ENCODE data around the gene RPS6KA4.

The RPS6KA4 gene

DNA sequence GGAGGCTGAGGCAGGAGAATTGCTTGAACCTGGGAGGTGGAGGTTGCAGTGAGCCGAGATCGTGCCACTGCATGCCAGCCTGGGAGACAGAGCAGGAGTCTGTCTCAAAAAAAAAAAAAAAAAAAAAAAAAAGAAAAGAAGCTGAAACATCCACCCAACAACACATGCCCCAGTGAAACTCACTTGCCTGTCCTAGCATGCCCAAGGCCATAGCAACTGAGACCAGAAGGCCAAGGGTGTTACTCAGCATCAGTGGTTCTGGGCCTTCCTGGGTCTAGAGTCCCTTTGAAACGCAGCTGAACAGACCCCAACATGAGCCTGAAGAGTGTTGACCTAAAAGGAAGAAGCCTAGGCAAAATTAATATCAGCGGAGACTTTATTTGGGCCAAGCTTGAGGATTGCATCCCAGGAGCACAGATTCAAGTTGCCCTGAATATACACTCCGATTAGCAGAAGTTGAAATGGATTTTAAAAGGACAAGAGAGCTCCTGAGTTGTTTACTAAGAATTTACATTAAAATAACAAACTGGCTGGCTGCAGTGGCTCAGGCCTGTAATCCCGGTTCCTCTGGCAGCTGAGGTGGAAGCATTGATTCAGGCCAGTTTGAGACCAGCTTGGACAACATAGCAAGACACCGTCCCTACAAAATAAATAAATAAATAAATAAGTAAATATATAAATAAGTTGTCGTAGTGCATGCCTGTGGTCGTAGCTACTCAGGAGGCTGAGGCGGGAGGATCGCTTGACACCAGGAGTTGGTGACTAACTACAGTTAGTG is 34.1 kb upstream of the RPS6KA4 start:
- DNase-seq, result no peak

DNA sequence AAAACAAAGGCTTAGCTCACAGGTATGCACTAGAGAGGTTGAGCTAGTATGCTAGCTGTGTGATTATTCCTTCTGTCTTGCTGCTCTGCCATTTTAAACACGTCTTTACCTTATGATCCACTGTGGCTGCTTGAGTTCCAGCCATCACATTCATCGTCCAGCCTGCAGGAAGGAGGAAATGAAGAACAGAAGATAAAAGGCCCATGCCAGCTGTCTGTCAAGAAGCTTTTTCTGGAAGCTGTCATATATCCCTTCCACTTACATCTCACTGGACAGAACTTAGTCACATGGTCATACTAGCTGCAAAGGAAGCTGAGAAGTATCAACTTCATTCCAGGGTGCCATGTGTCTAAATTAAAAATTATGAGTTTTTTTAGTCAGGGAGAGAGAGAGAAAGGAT is 31.6 kb upstream of the RPS6KA4 start:
- no peak for DNase-seq

DNA sequence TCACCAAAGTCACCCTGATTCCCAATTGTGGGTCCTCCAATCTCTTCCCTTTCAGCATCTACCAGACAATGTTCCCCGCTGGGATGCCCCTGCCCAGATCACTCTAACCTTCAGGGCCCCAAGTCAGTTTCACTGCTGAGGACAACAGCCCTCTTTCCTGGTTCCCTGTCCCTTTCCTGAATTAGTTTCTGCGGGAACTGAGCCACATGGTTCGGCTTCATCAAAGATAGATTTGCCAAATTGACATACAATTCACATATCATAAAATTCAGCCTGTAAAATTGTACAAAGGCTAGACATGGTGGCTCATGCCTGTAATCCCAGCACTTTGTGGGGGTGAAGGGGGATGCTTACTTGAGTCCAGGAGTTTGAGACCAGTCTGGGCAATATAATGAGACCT is 31.0 kb upstream of the RPS6KA4 start:
- DNase-seq, result no peak

DNA sequence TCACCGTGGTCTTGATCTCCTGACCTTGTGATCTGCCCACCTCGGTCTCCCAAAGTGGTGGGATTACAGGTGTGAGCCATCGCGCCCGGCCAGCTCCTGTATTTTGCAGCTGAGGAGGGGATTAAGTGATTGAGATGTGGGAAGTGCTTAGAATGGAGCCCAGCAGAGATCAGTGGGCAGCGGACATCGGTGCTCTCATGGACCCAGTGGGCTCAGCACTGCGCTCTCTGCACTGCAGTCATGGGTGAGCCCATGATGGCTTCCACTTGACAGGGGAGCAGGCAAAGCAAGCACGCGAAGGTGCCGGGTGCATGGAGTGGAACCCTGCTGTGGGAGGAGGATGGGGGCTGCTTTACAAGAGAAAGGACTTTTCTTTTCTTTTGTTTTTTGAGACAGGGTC is 28.1 kb upstream of the RPS6KA4 start:
- DNase-seq, result no peak

DNA sequence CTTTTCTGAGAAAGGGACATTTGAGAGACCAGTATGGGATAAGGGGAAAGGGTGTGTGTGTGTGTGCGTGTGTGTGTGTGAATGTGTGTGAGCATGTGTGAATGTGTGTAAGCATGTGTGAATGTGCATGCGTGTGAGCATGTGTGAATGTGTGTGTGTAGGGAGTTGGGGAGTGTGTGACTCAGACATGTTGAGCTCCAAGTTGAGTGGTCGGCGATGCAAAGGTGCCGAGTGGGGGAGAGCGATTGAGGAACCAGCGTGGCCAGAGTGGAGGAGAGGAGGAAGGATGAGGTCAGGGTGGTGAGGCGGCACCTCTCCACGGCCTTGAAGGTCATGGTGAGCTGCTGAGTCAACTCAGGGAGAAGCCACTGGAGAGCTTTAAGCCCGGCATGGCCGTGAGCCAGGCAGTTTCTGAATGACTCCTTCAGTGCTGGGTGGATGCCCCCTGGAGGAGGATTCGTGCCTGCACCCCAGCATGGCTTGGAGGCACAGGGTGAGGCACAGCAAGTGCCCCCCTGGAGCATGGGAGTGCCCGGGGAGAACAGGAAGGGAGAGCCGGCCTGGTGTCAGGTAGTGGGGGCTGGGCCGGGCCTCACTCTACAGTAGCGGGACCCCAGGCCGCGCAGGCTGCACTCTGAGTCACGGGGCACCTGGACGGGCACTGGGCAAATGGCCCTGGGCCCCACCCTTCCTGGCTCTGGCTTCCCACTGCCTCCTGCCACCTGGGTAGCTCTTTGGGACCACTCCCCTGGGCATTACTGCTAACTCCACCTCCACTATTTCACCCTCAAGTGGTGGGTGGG is 27.2 kb upstream of the RPS6KA4 start:
- DNase-seq, result no peak

DNA sequence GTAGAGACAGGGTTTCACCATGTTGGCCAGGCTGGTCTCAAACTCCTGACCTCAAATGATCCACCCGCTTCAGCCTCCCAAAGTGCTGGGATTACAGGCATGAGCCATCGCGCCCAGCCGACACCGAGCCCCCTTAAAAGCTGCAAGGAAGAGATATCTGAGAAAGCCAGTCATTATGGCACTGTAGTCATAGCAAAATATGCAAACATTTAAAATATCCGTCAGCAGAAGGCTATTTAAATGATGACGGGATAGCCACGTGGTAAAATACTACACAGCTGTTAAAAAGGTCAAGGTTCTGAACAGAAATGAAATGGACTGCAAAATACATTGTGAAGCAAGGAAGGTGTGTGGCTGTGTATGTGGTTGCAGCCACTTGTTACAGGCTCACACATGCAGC is 25.4 kb upstream of the RPS6KA4 start:
- DNase-seq, result no peak

DNA sequence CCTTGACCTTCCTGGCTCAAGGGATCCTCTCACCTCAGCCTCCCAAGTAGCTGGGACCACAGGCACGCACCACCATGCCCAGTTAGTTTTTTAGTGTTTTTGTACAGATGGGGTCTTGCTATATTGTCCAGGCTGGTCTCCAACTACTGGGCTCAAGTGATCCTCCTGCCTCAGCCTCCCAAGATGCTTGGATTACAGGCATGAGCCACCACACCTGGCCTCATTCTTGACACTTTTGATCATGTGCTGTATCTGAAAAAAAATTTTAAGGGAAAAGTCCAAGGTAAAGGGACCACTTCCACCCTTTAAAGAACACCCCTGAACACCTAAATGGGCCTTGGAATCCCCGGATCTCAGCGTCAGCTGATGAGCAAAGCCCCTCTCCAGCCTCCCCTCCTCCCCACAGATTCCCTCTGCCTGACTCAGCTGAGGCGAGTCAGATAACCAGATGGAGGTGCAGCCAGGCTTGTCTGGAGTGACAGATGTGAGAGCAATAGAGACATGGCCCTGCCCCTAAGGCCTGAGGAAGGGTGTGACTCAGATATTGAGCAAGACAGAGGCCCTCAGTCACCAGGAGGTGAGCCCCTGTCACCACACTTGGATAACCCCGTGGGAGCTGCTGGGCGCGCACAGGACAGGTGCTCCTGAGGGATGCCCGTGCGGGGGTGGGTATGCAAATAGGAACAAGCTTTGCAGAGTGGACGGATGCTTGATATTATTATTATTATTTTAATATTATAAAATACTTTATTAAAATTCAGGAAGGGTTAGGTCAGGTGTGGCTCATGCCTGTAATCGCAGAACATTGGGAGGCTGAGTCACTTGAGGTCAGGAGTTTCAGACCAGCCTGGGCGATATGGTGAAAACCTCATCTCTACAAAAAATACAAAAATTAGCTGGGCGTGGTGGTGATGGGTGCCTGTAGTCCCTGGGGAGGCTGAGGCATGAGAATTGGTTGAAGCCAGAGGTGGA is 23.9 kb upstream of the RPS6KA4 start:
- DNase-seq, result no peak

DNA sequence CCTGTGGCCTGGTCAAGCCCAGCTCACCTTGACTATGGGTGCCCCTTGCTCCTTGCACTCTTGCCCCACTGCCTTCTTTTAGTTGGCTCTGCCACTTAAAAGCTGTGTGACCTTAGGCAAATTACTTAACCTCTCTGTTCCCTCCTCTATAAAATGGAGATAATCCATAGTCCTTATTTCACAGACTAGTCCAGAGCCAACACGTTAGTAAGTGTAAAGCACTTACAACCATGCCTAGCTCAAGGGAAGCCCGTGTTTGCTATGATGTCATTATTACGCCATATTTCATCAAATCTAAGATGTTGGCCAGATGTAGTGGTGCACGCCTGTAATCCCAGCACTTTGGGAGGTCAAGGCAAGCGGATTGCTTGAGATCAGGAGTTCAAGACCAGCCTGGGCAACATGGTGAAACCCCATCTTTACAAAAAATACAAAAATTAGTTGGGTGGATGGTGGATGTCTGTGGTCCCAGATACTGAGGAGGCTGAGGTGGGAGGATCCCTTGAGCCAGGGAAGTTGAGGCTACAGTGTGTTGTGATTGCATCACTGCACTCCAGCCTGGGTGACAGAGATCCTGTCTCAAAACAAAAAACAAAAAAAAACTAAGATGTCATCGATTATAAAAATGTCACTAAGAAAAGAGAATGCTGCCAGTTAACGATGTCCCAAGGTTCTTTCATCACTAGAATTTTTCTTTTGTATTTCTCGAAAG is 21.3 kb upstream of the RPS6KA4 start:
- DNase-seq, result no peak

DNA sequence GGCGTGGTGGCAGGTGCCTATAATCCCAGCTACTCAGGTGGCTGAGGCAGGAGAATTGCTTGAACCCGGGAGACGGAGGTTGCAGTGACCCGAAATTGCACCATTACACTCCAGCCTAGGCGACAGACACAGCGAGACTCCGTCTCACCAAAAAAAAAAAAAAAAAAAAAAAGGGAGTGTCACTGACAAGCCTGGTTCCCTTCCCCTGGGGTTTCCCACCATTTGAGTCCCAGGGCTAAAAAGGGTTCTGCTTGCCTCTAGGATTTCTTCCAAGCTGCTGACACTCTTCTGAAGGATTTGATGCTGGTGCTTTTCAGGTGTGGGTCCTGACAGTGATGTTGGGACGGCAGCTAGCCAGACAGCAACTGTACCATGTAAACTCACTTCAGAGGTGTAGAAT is 20.2 kb upstream of the RPS6KA4 start:
- no peak for DNase-seq

DNA sequence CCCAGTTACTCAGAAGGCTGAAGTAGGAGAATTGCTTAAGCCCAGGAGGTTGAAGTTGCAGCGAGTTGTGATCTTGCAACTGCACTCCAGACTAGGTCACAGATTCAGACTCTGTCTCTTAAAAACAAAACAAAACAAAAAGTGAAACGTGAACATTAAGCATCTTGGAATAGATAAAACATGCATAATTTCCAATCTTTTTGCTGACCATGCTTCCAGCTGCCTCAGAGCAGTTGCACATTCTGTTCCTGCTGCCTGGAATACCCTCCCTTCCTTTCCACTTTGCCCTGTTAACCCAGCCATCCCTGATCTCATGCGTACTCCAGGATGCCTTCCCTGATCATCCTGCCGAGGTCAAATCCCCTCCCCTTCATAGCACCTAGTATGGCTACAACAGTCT is 19.7 kb upstream of the RPS6KA4 start:
- no peak for DNase-seq

DNA sequence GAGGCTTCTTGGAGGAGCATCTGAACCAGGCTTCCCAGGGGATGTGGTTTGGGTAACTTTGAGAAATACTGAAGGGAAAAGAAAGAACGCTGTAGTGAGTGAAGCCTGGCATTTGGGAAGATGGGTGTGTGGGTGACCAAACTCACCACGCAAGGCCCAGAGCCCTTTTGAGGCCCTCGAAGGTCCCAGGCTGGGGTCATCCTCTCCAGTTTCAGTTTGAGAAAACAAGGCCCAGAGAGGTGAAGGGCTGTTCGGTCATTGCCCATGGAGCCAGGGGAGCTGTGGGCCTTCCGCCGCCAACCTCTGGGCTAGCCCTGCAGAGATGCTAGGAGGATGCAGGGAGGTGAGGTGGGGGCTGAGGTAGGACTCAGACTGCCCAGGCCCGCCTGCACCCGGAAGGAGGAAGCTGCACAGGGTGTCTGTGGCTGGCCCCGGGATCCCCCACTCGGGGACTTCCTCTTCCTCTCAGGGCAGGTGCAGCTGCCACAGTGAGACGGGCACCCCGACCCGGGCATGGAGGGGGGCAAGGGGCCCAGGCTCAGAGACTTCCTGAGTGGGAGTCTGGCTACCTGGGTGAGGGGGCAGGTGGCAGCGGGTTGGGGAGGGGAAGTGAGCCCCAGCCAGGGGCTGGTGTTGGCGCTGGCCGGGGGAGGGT is 19.1 kb upstream of the RPS6KA4 start, which contains the start of gene CCDC88B:
TSS of gene CCDC88B (plus strand) at position 451 of the 655 bp plus-strand sequence. CDS start at position 514, 63 bp downstream.
- no peak for DNase-seq

DNA sequence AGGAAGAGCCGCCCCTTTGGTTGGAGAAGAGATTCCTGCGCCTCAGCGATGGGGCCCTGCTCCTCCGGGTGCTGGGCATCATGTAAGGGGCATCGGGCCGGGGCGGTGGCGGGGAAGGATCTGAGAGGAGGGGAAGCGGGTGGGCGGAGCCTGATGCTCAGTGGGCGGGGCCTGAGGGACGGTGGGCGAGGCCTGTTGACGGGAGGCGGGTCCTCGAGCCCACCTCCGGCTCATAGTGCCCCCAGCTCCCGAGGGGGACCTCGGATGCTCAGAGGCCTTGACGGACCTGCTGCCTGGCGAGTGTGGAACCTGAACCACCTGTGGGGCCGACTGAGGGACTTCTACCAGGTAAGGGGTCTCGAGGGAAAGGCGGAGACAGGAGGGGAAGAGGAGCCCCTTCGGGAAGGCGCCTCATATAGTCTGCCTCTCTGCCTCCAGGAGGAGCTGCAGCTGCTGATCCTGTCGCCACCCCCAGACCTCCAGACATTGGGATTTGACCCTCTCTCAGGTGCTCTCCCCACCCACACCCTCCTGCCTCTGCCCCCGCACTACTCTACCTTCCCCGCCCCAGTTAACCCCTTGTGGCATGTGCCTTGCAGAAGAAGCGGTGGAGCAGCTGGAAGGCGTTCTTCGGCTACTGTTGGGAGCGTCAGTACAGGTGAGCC is 18.2 kb upstream of the RPS6KA4 start:
- DNase-seq, result no peak

DNA sequence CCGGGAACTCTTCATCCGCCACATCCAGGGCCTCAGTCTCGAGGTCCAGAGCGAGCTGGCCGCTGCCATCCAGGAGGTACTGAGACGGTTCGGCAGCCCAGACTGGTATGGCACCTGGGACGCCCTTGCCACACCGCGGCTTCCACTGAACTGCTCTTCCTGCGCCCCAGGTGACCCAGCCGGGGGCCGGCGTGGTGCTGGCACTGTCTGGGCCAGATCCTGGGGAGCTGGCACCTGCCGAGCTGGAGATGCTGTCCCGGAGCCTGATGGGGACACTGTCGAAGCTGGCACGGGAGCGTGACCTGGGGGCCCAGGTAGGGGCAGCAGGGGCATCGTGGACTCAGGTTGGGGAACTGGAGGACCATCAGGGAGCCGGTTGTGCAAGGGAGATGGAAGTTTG is 17.5 kb upstream of the RPS6KA4 start:
- DNase-seq, result no peak

DNA sequence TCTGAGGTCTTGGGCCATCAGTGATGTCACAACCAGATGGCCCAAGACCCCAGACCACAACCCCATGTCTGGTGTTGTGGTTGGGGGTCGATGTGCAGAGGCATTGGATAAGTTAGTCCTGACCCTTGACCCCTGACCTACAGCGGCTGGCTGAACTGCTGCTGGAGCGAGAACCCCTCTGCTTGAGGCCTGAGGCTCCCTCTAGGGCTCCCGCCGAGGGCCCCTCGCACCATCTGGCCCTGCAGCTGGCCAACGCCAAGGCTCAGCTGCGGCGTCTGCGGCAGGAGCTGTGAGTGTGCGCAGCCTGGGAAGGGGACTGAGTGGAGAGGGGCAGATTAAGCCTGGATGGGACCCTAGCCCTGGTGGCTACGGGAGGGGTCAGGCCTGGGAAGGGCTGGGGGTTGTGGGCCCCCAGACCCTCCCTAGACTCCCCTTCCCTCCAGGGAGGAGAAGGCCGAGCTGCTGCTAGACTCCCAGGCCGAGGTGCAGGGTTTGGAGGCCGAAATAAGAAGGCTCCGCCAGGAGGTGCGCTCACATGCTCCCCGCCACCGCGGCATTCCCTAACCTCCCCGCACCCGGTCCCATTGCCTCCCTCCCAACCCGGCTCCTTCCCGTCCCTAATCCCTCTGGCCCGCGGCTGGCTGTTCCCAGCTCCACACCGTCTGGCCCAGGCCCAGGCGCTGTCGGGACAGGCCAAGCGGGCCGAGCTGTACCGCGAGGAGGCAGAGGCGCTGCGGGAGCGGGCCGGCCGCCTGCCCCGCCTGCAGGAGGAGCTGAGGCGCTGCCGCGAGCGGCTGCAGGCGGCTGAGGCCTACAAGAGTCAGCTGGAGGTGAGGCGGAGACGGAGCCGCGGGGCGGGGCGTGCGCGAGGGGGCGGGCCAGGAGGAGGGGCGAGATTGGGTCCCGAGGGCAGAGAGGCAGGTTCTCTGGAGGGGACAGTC is 16.8 kb upstream of the RPS6KA4 start:
- DNase-seq, result peak; percentile 76

DNA sequence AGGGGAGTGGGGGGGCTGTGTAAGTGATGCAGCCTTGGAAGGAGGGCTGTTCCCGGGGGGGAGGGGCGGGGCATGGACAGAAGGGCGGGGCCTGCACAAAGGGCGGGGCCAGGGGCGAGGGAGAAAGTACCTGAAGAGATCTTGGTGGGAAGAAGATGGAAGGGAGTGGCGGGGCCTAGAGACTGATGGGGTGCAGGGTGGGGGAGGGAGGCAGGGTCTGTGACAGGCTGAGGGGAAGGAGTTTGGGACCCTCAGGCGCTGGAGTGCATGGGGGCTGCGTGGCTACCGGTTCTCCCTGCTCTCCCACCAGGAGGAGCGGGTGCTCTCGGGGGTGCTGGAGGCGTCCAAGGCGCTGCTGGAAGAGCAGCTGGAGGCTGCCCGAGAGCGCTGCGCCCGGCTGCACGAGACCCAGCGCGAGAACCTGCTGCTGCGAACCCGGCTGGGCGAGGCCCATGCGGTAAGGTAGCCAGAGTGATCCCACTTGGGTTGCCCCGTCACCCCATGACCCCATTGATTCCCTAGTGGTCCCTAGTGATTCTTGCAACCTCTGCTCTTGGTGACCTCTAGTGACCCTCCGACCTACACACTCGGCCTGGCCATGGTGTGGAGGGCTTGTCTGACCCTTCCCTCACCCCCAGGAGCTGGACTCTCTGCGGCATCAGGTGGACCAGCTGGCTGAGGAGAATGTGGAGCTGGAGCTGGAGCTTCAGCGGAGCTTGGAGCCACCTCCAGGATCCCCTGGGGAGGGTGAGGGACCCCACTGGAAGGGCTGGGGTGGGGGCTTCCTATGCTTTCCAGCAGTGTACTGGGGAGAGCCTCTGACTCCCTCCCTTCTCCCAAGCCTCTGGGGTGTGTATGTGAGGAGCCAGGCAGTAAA is 15.9 kb upstream of the RPS6KA4 start:
- DNase-seq, result no peak

DNA sequence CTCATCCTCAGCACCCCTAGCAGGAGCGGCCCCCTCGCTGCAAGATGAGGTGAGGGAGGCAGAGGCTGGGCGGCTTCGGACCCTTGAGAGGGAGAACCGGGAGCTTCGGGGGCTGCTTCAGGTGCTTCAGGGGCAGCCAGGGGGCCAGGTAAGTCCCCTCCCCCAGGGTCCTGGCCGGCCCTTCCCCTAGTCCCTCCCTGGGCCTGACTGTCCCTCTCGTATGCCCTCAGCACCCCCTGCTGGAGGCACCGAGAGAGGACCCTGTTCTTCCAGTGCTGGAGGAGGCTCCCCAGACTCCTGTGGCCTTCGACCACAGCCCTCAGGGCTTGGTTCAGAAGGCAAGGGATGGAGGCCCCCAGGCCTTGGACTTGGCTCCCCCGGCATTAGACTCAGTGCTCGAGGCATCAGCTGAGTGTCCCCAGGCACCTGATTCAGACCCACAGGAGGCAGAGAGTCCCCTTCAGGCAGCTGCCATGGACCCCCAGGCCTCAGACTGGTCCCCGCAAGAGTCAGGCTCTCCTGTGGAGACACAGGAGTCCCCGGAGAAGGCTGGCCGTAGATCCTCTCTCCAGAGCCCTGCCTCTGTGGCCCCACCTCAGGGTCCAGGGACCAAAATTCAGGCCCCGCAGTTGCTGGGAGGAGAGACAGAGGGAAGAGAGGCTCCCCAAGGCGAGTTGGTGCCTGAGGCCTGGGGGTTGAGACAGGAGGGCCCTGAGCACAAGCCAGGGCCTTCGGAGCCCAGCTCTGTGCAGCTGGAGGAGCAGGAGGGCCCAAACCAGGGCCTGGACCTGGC is 15.0 kb upstream of the RPS6KA4 start:
- no peak for DNase-seq

DNA sequence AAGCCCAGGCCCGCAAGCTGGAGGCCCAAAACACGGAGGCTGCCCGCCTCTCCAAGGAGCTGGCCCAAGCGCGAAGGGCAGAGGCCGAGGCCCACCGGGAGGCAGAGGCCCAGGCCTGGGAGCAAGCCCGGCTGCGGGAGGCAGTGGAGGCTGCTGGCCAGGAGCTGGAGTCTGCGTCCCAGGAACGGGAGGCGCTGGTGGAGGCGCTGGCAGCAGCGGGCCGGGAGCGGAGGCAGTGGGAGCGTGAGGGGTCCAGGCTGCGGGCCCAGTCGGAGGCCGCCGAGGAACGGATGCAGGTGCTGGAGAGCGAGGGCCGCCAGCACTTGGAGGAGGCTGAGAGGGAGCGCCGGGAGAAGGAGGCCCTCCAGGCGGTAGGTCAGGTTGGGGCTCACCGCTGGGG is 14.2 kb upstream of the RPS6KA4 start:
- DNase-seq, result no peak

Data from right kidney (tissue), 1 donor.